ENCODE data around the gene PTPN11. TPM values are rescaled to one million over a fixed set of nuclear protein-coding genes. Genes with fewer than 3 reads are reported as not detected.

Gene PTPN11
- total and polyA plus RNA-seq, 2 of the 8 experiments (the other 6 are each of a cell fraction or from before 2014, with no cell fraction given) = 28.3 to 133 TPM

GRCh38 chr12:112555621-112556233, 137.0 kb downstream of the PTPN11 start:
- Histone ChIP-seq H2BK12ac (ENCODE audit: low read depth, low read length) (no peak overlapping the region), H3K4ac (replicated peaks; ENCODE audit: insufficient read length, low read depth, low read length) (no peak overlapping the region), H2BK15ac (ENCODE audit: low read length) (no peak overlapping the region), H4K91ac (replicated peaks; ENCODE audit: insufficient read length, low read length) (no peak overlapping the region), H3K14ac (ENCODE audit: insufficient read length) (no peak overlapping the region), H3K9ac (replicated peaks in 1 of 4; ENCODE audit: extremely low read depth in 1 of 4, low read depth in 3 of 4, low read length in 3 of 4) (no peak overlapping the region), H3K4me3 (ENCODE audit: extremely low read depth in 1 of 4, insufficient read depth in 2 of 4, low read depth in 3 of 4, low read length in 4 of 4) (no peak overlapping the region), H3K9me3 (ENCODE audit: insufficient read depth in 2 of 2, low read depth in 1 of 2, low read length in 1 of 2) (no peaks in the 10 kb centered on the region), H3K79me2 (ENCODE audit: control insufficient read depth in 1 of 2, insufficient read depth in 2 of 2, low read length in 2 of 2) (no peaks in the 10 kb centered on the region), H3K56ac (replicated peaks; ENCODE audit: insufficient read length, low read depth, low read length) (peak overlapping the region; percentile 17), H3K4me1 (replicated peaks in 1 of 4; ENCODE audit: control insufficient read depth in 3 of 4, insufficient read depth in 4 of 4, low read length in 3 of 4) (peaks cover 0 to 3% (median 1%) of the 10 kb centered on the region in 4 experiments; a peak in 2 of 7 replicates), H4K20me1 (replicated peaks in 1 of 2; ENCODE audit: control insufficient read depth in 1 of 2, insufficient read depth in 2 of 2, low read length in 2 of 2) (no peaks in the 10 kb centered on the region), H3K23me2 (ENCODE audit: low read depth, low read length) (no peaks in the 10 kb centered on the region), H3K79me1 (ENCODE audit: low read depth, low read length) (no peaks in the 10 kb centered on the region), H3K23ac (ENCODE audit: insufficient read length) (no peak overlapping the region), H3K36me3 (ENCODE audit: control insufficient read depth in 2 of 4, insufficient read depth in 4 of 4, low read length in 3 of 4) (no peaks in the 10 kb centered on the region), H4K5ac (ENCODE audit: insufficient read length, low read depth, low read length) (no peak overlapping the region), H3K4me2 (ENCODE audit: insufficient read depth in 1 of 2, low read depth in 2 of 2, low read length in 2 of 2) (no peak overlapping the region), H2BK120ac (replicated peaks; ENCODE audit: low read depth, low read length) (no peak overlapping the region), H4K8ac (ENCODE audit: extremely low read depth, insufficient read depth, low read length) (no peak overlapping the region), H2AFZ (ENCODE audit: low read length) (0 out of 2 replicates have a peak overlapping the region, but pooled peaks have one; percentile 3), H3K18ac (ENCODE audit: extremely low read depth, low read length) (no peak overlapping the region), H3K27me3 (replicated peaks in 1 of 4; ENCODE audit: control insufficient read depth in 3 of 4, extremely low read depth in 1 of 4, insufficient read depth in 3 of 4, low read length in 3 of 4) (no peaks in the 10 kb centered on the region), H2BK20ac (ENCODE audit: low read length) (no peak overlapping the region), H2AK5ac (ENCODE audit: low read depth, low read length) (no peak overlapping the region), H3K27ac (ENCODE audit: low read depth, low read length) (no peak overlapping the region), H2BK5ac (ENCODE audit: low read depth, low read length) (no peak overlapping the region)
- CTCF ChIA-PET (ENCODE audit: partially characterized antibody) = interaction anchor here (0.6 to 4.1 kb wide), 6 partner anchors 7 to 127 kb away, joined by 3 to 18 read pairs (median 3); no protein-coding TSS in a partner anchor
- 83% methylated on average over 9 of the region's 9 CpGs; no CpG with 5 or more reads in 1 of the 2 experiments for WGBS, 2 experiments (ENCODE audit: extremely low coverage in 1 of 2, insufficient coverage in 1 of 2, insufficient read length in 1 of 2, insufficient replicate concordance in 2 of 2, low coverage in 1 of 2, low lambda C conversion rate in 2 of 2, missing lambda C conversion rate in 1 of 2)
- POLR2A ChIA-PET (ENCODE audit: partially characterized antibody) = no interaction called here
- FAIRE-seq (peak; percentile 57), DNase-seq (ENCODE audit: low read depth in 1 of 2, low spot score in 2 of 2) (no peak)
- TF ChIP-seq USF2 (IDR thresholded peaks at IDR 0.05; ENCODE audit: low read length) (no peak), RAD21 (IDR thresholded peaks at IDR 0.05 in 1 of 2, conservative IDR thresholded peaks at IDR 0.05 in 1 of 2; ENCODE audit: low read depth in 2 of 2, low read length in 2 of 2) (peak; percentile 14 to 30; a peak in 1 of 4 replicates), NRF1 (IDR thresholded peaks at IDR 0.05; ENCODE audit: low read depth, low read length) (no peak), SAP30 (IDR thresholded peaks at IDR 0.05; ENCODE audit: insufficient read depth, insufficient replicate concordance, low read length) (no peak), BCL11A (IDR thresholded peaks at IDR 0.05; ENCODE audit: low read depth in 2 of 2, low read length in 2 of 2) (no peak), CTCF (IDR thresholded peaks at IDR 0.05; ENCODE audit: control extremely low read depth in 1 of 3, insufficient read depth in 1 of 3, low read depth in 1 of 3, low read length in 3 of 3) (peak in 2 of 3 experiments; percentile 6 to 29; a peak in 2 of 4 replicates), SP4 (IDR thresholded peaks at IDR 0.05; ENCODE audit: low read length) (no peak), HDAC6 (IDR thresholded peaks at IDR 0.05; ENCODE audit: low read depth, low read length) (no peak)
